K562 (cell line): ENCODE results near the gene PHACTR2. TPM values are rescaled to one million over a fixed set of nuclear protein-coding genes. Genes with fewer than 3 reads are reported as not detected.

Experiments
- ATAC-seq: fragments of 200-7000 bp; cut with Tn5 transposase; 3 replicates; pipeline ENCODE4 v1.9.1; 2020; ENCODE audit warnings: moderate library complexity
- BruUV-seq: library from RNA; stranded (reverse); fragments of 400-500 nt; replicated peaks from 2 replicates; lab custom pipeline; 2021; lab: Mats Ljungman, UMichigan
- CTCF ChIA-PET: fragments of 300-600 bp; formaldehyde crosslinking; extraction: SDS; loops from one replicate; lab custom pipeline; 2021; ENCODE audit warnings: low intra/inter-chr PET ratio; lab: Yijun Ruan, JAX
- POLR2A ChIA-PET: fragments of 300-600, 350-650 bp; sonication (Branson Sonifier 250); formaldehyde crosslinking; extraction: SDS; loops from one replicate; lab custom pipeline; 2021; ENCODE audit warnings: antibody characterized with exemption, inconsistent platforms; lab: Yijun Ruan, JAX
- DNase-seq, 4 experiments: peaks; one replicate each; pipeline versions ENCODE4 v3.0.0 to v3.0.0-alpha.2; 2011 to 2018; ENCODE audit warnings: low spot score in 3 of 4, mixed read lengths in 3 of 4; ENCODE audit errors: extremely low read depth in 1 of 4
- FAIRE-seq: peaks from 2 replicates; lab custom pipeline; 2011; peaks lifted over from hg19 to GRCh38; lab: Jason Lieb, UNC
- H2AFZ ChIP-seq: 2 replicates; pipeline ENCODE4 v1.6.0; 2011; ENCODE audit warnings: low read depth, low read length, control low read depth, inconsistent platforms
- H3K27ac ChIP-seq: fragments of 200-600 bp; 3 replicates; pipeline ENCODE4 v1.8.0; 2011; ENCODE audit warnings: low read depth, mild to moderate bottlenecking, control low read depth, inconsistent platforms, low read length, moderate library complexity, mixed read lengths; ENCODE audit errors: extremely low read depth
- H3K27me3 ChIP-seq, 2 experiments: fragments of 300-600 bp in 1 of 2; 2 replicates in 1 of 2; 3 replicates in 1 of 2; pipeline versions ENCODE4 v1.6.0 to v1.8.0; 2011; ENCODE audit warnings: inconsistent platforms in 2 of 2, low read length in 2 of 2, mild to moderate bottlenecking in 1 of 2, mixed read lengths in 1 of 2, moderate library complexity in 1 of 2; ENCODE audit not compliant: control insufficient read depth in 2 of 2, insufficient read depth in 2 of 2
- H3K36me3 ChIP-seq: fragments of 300-600 bp; 3 replicates; pipeline ENCODE4 v1.8.0; 2011; ENCODE audit warnings: mild to moderate bottlenecking, low read length, inconsistent platforms; ENCODE audit not compliant: control insufficient read depth, insufficient read depth
- H3K4me1 ChIP-seq, 2 experiments: fragments of 200-600 bp in 1 of 2; replicated peaks in 1 of 2; 2 replicates in 1 of 2; 3 replicates in 1 of 2; pipeline versions ENCODE4 v1.5.1 to v1.8.0; 2011; ENCODE audit warnings: inconsistent platforms in 2 of 2, low read length in 2 of 2, mild to moderate bottlenecking in 1 of 2, mixed read lengths in 1 of 2, moderate library complexity in 1 of 2; ENCODE audit not compliant: control insufficient read depth in 2 of 2, insufficient read depth in 2 of 2
- H3K4me2 ChIP-seq: 2 replicates; pipeline ENCODE4 v1.6.1; 2011; ENCODE audit warnings: low read length, control low read depth, inconsistent platforms, mixed read lengths; ENCODE audit not compliant: insufficient read depth
- H3K4me3 ChIP-seq: fragments of 200-600 bp; sonication (generic), shearing (Covaris generic); 2 replicates; pipeline ENCODE4 v1.5.1; 2016; ENCODE audit warnings: control low read depth, inconsistent platforms
- H3K79me2 ChIP-seq: fragments of 200-600 bp; 3 replicates; pipeline ENCODE4 v1.8.0; 2011; ENCODE audit warnings: low read length, inconsistent platforms; ENCODE audit not compliant: control insufficient read depth, insufficient read depth
- H3K9ac ChIP-seq, 2 experiments: 2 replicates each; pipeline versions ENCODE4 v1.6.0 to v1.6.1; 2011; ENCODE audit warnings: low read depth in 2 of 2, low read length in 2 of 2, control low read depth in 1 of 2, inconsistent platforms in 1 of 2, mild to moderate bottlenecking in 1 of 2, mixed read lengths in 1 of 2; ENCODE audit not compliant: insufficient read depth in 1 of 2
- H3K9me1 ChIP-seq: one replicate; pipeline ENCODE4 v1.6.0; 2011; ENCODE audit warnings: inconsistent platforms, mild to moderate bottlenecking, low read length, moderate library complexity; ENCODE audit not compliant: control insufficient read depth, insufficient read depth
- H3K9me3 ChIP-seq: replicated peaks from 2 replicates; pipeline ENCODE4 v1.5.1; 2011; ENCODE audit warnings: low read depth, low read length, inconsistent platforms; ENCODE audit not compliant: control insufficient read depth, insufficient read depth
- H4K20me1 ChIP-seq: replicated peaks from 2 replicates; pipeline ENCODE4 v1.6.1; 2011; ENCODE audit warnings: low read length, inconsistent platforms, mixed read lengths; ENCODE audit not compliant: control insufficient read depth, insufficient read depth
- BCOR ChIP-seq: fragments of 450-650 bp; IDR thresholded peaks from 2 replicates; pipeline ENCODE4 v1.6.1; 2016
- MYBL2 ChIP-seq, 2 experiments: fragments of 450-650 bp in 1 of 2; sonication (generic) in 1 of 2; formaldehyde crosslinking in 1 of 2; IDR thresholded peaks; 2 replicates each; pipeline versions ENCODE4 v1.6.1 to v1.8.1; 2017 to 2022; ENCODE audit warnings: borderline replicate concordance in 1 of 2, inconsistent platforms in 1 of 2, low read depth in 1 of 2, mild to moderate bottlenecking in 1 of 2, missing genetic modification reagents in 1 of 2, moderate library complexity in 1 of 2
- RBM25 ChIP-seq: fragments of 200-400 bp; formaldehyde crosslinking; IDR thresholded peaks from 2 replicates; pipeline ENCODE4 v1.6.1; 2018; ENCODE audit warnings: low read length, low read depth, moderate library complexity; ENCODE audit not compliant: severe bottlenecking
- TGIF2 ChIP-seq: sonication (generic); formaldehyde crosslinking; IDR thresholded peaks from 2 replicates; pipeline ENCODE4 v1.8.1; 2022; ENCODE audit warnings: mild to moderate bottlenecking, missing genetic modification reagents, moderate library complexity
- ZNF3 ChIP-seq: fragments of 250-450 bp; sonication (Bioruptor Pico); IDR thresholded peaks from 2 replicates; pipeline ENCODE4 v1.5.0; 2021; ENCODE audit warnings: mild to moderate bottlenecking, moderate library complexity
- WGBS: fragments of 100-300 bp; shearing (Covaris generic); methylation state at CpG from one replicate; pipeline ENCODE4 v1.1.6; 2016; ENCODE audit warnings: low coverage, mixed read lengths; ENCODE audit not compliant: insufficient coverage; ENCODE audit errors: missing lambda C conversion rate; 5-methylcytosine and 5-hydroxymethylcytosine counted together
- in situ Hi-C: fragments of 300-500 bp; cut with MboI; formaldehyde crosslinking; loops from 4 replicates; pipeline ENCODE4 v1.15.0; 2018; ENCODE audit warnings: inconsistent platforms, mixed read lengths
- intact Hi-C: fragments of 100-400 bp; cut with micrococcal nuclease; formaldehyde crosslinking; loops from 2 replicates; pipeline ENCODE4 v1.14.2; 2022
- polyA plus RNA-seq, 8 experiments: library from polyadenylated mRNA; depleted of rRNA in 4 of 8; stranded (reverse) in 5 of 8; unstranded in 3 of 8; fragments of >200 nt; fragmentation: Nextera tagmentation in 2 of 8; fragmentation: Illumina TruSeq in 1 of 8; extraction: Ambion mirVana in 2 of 8; extraction: Trizol in 1 of 8; gene quantifications; 2 replicates each; pipeline versions ENCODE4 v1.2.1 to v1.2.3, GENCODE V29; 2011 to 2014; ENCODE audit warnings: inconsistent platforms in 1 of 8, missing spikeins in 1 of 8
- total RNA-seq, 7 experiments: library from RNA; depleted of rRNA in 6 of 7; stranded (reverse); fragments of >200 nt in 6 of 7; fragmentation: Illumina TruSeq in 2 of 7; extraction: Trizol in 2 of 7; gene quantifications; 2 replicates each; pipeline versions ENCODE4 v1.2.1 to v1.2.3, GENCODE V29; 2011 to 2021; ENCODE audit warnings: low replicate concordance in 1 of 7
- TF ChIP-seq, protein P1 (sequence below): fragments of 450-650 bp; formaldehyde crosslinking; IDR thresholded peaks from 2 replicates; pipeline ENCODE4 v1.4.0; 2020; ENCODE audit warnings: mild to moderate bottlenecking, moderate library complexity
- TF ChIP-seq, protein P2 (sequence below): fragments of 250-450 bp; sonication (Bioruptor Pico); IDR thresholded peaks from 2 replicates; pipeline ENCODE4 v1.8.0; 2021; ENCODE audit warnings: moderate library complexity, mild to moderate bottlenecking, inconsistent platforms
- TF ChIP-seq, protein P3 (sequence below): fragments of 250-450 bp; sonication (Bioruptor Pico); IDR thresholded peaks from 2 replicates; pipeline ENCODE4 v1.4.0; 2020; ENCODE audit warnings: mild to moderate bottlenecking, moderate library complexity

Gene PHACTR2
- total and polyA plus RNA-seq, 9 of the 15 experiments (the other 6 are each of a cell fraction or from before 2014, with no cell fraction given): 5.3 to 52.5 (median 22.9) TPM

DNA sequence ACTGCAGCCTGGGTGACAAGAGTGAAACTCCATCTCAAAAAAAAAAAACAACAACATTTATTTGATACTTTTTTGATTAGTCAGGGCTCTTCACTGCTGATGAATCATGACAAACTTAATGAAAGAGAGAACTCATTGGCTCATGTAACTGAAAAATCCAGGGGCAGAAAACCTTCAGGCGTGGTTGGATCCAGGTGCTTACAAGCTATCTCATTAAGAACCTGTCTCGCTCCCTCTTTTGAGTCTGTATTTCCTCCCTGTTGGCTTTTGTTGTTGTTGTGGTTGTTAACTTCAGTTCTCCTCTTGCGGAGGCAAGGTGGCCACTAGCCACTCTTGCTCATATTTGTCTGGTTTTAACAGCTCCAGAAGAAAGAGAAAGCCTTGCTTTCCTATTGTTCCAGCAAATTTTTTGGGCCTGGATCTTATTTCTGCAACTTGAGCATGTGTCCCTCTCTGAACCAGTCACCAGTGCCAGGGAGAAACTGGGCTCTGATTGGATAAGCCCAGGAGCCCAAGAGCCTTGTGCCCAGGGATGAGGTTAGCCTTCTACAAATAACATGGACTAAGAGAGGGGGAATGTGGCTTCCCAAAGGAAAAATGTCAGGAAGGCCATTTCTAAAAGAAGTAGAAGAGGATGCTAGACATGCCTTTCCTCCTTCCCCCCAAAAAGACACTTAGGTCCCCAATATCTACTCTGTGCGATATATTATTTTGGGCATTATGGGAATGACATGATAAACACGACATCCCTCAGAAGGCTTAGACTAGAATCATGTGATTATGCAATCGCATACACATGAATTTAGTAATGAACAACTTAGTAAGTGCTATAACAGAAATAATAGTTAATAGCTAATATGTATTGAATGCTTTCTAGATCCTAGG lies 64.5 kb downstream of the PHACTR2 start (continued):
- TF ChIP-seq, protein P1, sequence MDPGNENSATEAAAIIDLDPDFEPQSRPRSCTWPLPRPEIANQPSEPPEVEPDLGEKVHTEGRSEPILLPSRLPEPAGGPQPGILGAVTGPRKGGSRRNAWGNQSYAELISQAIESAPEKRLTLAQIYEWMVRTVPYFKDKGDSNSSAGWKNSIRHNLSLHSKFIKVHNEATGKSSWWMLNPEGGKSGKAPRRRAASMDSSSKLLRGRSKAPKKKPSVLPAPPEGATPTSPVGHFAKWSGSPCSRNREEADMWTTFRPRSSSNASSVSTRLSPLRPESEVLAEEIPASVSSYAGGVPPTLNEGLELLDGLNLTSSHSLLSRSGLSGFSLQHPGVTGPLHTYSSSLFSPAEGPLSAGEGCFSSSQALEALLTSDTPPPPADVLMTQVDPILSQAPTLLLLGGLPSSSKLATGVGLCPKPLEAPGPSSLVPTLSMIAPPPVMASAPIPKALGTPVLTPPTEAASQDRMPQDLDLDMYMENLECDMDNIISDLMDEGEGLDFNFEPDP (CRISPR knock-in tag): no peak
- TF ChIP-seq, protein P2, sequence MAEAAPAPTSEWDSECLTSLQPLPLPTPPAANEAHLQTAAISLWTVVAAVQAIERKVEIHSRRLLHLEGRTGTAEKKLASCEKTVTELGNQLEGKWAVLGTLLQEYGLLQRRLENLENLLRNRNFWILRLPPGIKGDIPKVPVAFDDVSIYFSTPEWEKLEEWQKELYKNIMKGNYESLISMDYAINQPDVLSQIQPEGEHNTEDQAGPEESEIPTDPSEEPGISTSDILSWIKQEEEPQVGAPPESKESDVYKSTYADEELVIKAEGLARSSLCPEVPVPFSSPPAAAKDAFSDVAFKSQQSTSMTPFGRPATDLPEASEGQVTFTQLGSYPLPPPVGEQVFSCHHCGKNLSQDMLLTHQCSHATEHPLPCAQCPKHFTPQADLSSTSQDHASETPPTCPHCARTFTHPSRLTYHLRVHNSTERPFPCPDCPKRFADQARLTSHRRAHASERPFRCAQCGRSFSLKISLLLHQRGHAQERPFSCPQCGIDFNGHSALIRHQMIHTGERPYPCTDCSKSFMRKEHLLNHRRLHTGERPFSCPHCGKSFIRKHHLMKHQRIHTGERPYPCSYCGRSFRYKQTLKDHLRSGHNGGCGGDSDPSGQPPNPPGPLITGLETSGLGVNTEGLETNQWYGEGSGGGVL (CRISPR knock-in tag): no peak
- TF ChIP-seq ZNF3 (CRISPR knock-in tag) (no peak), TGIF2 (no peak)

DNA sequence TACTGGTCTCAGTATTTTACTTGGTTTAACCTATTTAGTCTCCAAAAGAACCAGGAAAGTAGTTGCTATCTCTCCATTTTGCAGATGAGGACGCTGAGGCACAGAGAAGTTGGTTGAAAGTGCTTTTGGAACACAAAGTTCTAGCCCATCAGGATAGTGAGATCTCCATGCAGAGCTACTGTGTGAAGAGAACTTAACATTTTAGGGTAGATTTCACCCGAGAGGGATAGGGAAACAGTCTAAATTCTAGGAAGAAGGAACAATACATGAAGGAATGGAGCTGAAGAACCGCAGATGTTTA lies 65.1 kb downstream of the PHACTR2 start:
- H2AFZ ChIP-seq: no peak overlapping the region
- intact Hi-C loops: no loop called here
- H3K27me3 ChIP-seq: no peaks in the 10 kb centered on the region
- DNase-seq (no peak), FAIRE-seq (no peak), ATAC-seq (no peak)
- peaks cover 0 to 9% of the 10 kb centered on the region in 2 experiments; a peak in 4 of 5 replicates for H3K4me1 ChIP-seq
- no peaks in the 10 kb centered on the region for H3K9me3 ChIP-seq
- H3K36me3 ChIP-seq: no peaks in the 10 kb centered on the region; the same call in 2 of the 3 replicates
- no peak overlapping the region for H3K27ac ChIP-seq
- CTCF ChIA-PET: no interaction called here
- in situ Hi-C loops: no loop called here
- no peaks in the 10 kb centered on the region for H3K9me1 ChIP-seq
- no peaks in the 10 kb centered on the region for H4K20me1 ChIP-seq
- no peak overlapping the region for H3K9ac ChIP-seq
- no peak overlapping the region for H3K4me2 ChIP-seq
- no peak overlapping the region for H3K4me3 ChIP-seq
- TF ChIP-seq MYBL2 (IDR thresholded peaks at IDR 0.05; ENCODE audit: low read depth) (no peak), MYBL2 (CRISPR knock-in tag; IDR thresholded peaks at IDR 0.05; ENCODE audit: borderline replicate concordance) (no peak), RBM25 (peak; percentile 87), BCOR (0 out of 2 replicates have a peak, but pooled peaks have one; percentile 14)
- TF ChIP-seq, protein P3, sequence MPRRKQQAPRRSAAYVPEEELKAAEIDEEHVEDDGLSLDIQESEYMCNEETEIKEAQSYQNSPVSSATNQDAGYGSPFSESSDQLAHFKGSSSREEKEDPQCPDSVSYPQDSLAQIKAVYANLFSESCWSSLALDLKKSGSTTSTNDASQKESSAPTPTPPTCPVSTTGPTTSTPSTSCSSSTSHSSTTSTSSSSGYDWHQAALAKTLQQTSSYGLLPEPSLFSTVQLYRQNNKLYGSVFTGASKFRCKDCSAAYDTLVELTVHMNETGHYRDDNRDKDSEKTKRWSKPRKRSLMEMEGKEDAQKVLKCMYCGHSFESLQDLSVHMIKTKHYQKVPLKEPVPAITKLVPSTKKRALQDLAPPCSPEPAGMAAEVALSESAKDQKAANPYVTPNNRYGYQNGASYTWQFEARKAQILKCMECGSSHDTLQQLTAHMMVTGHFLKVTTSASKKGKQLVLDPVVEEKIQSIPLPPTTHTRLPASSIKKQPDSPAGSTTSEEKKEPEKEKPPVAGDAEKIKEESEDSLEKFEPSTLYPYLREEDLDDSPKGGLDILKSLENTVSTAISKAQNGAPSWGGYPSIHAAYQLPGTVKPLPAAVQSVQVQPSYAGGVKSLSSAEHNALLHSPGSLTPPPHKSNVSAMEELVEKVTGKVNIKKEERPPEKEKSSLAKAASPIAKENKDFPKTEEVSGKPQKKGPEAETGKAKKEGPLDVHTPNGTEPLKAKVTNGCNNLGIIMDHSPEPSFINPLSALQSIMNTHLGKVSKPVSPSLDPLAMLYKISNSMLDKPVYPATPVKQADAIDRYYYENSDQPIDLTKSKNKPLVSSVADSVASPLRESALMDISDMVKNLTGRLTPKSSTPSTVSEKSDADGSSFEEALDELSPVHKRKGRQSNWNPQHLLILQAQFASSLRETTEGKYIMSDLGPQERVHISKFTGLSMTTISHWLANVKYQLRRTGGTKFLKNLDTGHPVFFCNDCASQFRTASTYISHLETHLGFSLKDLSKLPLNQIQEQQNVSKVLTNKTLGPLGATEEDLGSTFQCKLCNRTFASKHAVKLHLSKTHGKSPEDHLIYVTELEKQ (CRISPR knock-in tag): no peak
- POLR2A ChIA-PET: interaction anchor here (0.9 to 1.4 kb wide), 2 partner anchors 65 to 100 kb away, joined by 3 read pairs; partner anchors contain the start of gene LTV1
- no peaks in the 10 kb centered on the region for H3K79me2 ChIP-seq
- BruUV-seq: no TSS peak
- WGBS: 52% methylated on average over 3 of the region's 3 CpGs
